Mesothelial cell of epicardium (in vitro differentiated cells): ENCODE results near the gene RELL2. TPM values are rescaled to one million over a fixed set of nuclear protein-coding genes. Genes with fewer than 3 reads are reported as not detected.
"Not testable (repeated sequence)": the region's sequence is repeated elsewhere in the genome, so short reads cannot be mapped to it uniquely, and the experiment has no call there.

Experiments used
- DNase-seq, 2 experiments: peaks; one replicate each; pipeline ENCODE4 v3.0.0; 2021; ENCODE audit warnings: low spot score in 2 of 2; ENCODE audit not compliant: unreplicated experiment in 2 of 2
- H3K27ac Mint-ChIP-seq: 2 replicates; pipeline ENCODE4 v1.8.0; 2021; ENCODE audit warnings: mixed read lengths
- H3K27me3 Mint-ChIP-seq: 2 replicates; pipeline ENCODE4 v1.8.0; 2021; ENCODE audit warnings: low read depth, mixed read lengths
- H3K36me3 Mint-ChIP-seq: 2 replicates; pipeline ENCODE4 v1.8.0; 2021; ENCODE audit warnings: mixed read lengths
- H3K4me1 Mint-ChIP-seq: 2 replicates; pipeline ENCODE4 v1.8.0; 2021; ENCODE audit warnings: mixed read lengths
- H3K4me3 Mint-ChIP-seq: 2 replicates; pipeline ENCODE4 v1.8.0; 2021; ENCODE audit warnings: mild to moderate bottlenecking, moderate library complexity, mixed read lengths
- H3K9me3 Mint-ChIP-seq: 2 replicates; pipeline ENCODE4 v1.8.0; 2021; ENCODE audit warnings: mixed read lengths
- total RNA-seq: library from RNA; stranded (reverse); gene quantifications from 3 replicates; pipeline ENCODE4 v1.2.1, GENCODE V29; 2021
- TF ChIP-seq, protein P1 (sequence below): fragments of 200-600 bp; sonication (generic); IDR thresholded peaks from one replicate; pipeline ENCODE4 v1.5.0; 2021; ENCODE audit warnings: antibody characterized with exemption; ENCODE audit not compliant: unreplicated experiment

Gene RELL2
- total RNA-seq, 1 donor from 2014 or later, result 3.9 TPM

GRCh38 chr5:141608557-141608956 is 28.2 kb upstream of the RELL2 start:
- no peaks in the 10 kb centered on the region for H3K36me3 Mint-ChIP-seq
- H3K27ac Mint-ChIP-seq, result no peak overlapping the region

DNA sequence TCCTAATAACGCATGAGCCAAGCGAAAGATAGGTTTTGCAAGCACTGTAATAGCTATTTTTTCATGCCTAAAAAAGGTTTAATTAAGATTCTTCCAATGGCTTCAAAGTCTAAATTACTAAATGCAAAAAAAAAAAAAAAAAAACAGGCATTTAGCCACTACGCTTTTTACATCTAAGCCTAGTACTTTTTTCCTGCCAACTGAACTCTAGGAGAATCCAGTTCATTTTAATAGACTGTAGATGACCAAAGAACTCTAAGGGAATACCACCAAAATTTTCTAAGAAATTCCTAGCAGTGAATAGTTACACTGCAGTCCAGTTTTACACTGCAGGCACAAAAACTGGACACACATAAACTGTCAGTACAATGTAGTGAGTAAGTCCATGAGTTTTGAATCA is 27.8 kb upstream of the RELL2 start:
- H3K27me3 Mint-ChIP-seq, result no peaks in the 10 kb centered on the region
- TF ChIP-seq, protein P1, sequence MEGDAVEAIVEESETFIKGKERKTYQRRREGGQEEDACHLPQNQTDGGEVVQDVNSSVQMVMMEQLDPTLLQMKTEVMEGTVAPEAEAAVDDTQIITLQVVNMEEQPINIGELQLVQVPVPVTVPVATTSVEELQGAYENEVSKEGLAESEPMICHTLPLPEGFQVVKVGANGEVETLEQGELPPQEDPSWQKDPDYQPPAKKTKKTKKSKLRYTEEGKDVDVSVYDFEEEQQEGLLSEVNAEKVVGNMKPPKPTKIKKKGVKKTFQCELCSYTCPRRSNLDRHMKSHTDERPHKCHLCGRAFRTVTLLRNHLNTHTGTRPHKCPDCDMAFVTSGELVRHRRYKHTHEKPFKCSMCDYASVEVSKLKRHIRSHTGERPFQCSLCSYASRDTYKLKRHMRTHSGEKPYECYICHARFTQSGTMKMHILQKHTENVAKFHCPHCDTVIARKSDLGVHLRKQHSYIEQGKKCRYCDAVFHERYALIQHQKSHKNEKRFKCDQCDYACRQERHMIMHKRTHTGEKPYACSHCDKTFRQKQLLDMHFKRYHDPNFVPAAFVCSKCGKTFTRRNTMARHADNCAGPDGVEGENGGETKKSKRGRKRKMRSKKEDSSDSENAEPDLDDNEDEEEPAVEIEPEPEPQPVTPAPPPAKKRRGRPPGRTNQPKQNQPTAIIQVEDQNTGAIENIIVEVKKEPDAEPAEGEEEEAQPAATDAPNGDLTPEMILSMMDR, result no peak
- H3K4me3 Mint-ChIP-seq, result no peak overlapping the region
- peaks cover 16% of the 10 kb centered on the region for H3K4me1 Mint-ChIP-seq
- DNase-seq, result no peak
- H3K9me3 Mint-ChIP-seq, result no peaks in the 10 kb centered on the region
- H3K27ac Mint-ChIP-seq, result no peak overlapping the region
- no peaks in the 10 kb centered on the region for H3K36me3 Mint-ChIP-seq

More at GRCh38 chr5:141608557-141608956, 28.2 kb upstream of the RELL2 start:
- H3K27me3 Mint-ChIP-seq, result no peaks in the 10 kb centered on the region
- peaks cover 16% of the 10 kb centered on the region for H3K4me1 Mint-ChIP-seq
- no peak overlapping the region for H3K4me3 Mint-ChIP-seq
- no peak for DNase-seq
- no peaks in the 10 kb centered on the region for H3K9me3 Mint-ChIP-seq
- TF ChIP-seq, protein P1, result no peak

- H3K4me1 Mint-ChIP-seq, result peaks cover 13% of the 10 kb centered on the region
- H3K36me3 Mint-ChIP-seq, H3K27me3 Mint-ChIP-seq, H3K27ac Mint-ChIP-seq, DNase-seq, H3K9me3 Mint-ChIP-seq, H3K4me3 Mint-ChIP-seq: not testable (repeated sequence)
Measured at GRCh38 chr5:141609921-141610320, 26.9 kb upstream of the RELL2 start.

- Mint-ChIP-seq H3K4me1 (peaks cover 7% of the 10 kb centered on the region), H3K27me3 (no peaks in the 10 kb centered on the region), H3K9me3 (no peaks in the 10 kb centered on the region), H3K27ac (no peak overlapping the region), H3K36me3 (peaks cover 3% of the 10 kb centered on the region), H3K4me3 (no peak overlapping the region)
- no peak for DNase-seq
- TF ChIP-seq, protein P1, result no peak
Measured at GRCh38 chr5:141611289-141611688, 25.5 kb upstream of the RELL2 start.

- TF ChIP-seq, protein P1, result no peak
- no peaks in the 10 kb centered on the region for H3K9me3 Mint-ChIP-seq
Measured at GRCh38 chr5:141613344-141613743, 23.5 kb upstream of the RELL2 start.

DNA sequence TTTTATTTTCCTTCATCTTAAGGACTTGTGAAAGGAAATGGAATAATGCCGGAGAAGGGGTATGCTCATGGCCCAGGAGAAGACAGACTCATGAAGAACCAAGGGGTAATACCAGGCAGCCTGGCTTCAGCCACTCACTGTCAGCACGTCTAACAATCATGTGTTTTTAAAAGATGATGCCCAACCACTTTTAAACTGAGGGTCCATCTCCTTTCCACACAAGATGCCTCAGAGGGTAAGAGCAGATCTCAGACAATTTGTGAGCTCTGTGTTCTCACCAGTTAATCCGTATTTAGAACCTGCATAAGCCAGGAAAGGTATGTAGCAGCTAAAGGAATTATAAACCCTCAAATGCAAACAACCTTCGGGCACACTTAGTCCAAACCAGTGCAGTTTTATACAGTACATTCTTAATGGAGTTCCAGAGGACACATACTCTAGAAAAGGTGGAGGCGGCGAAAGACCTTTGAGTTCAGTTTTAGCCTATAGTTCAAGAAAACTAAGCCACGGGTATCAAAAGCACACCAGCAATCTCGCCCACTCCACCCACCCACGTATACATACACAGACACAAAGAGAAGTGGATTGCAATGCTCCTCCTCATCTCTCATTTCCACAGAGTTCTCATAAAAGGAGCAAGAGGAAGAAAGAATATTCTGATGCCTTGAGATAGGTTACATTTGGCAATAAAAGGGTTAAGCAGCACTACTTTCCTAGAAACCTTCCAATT is 20.6 kb upstream of the RELL2 start:
- Mint-ChIP-seq H3K4me3 (no peak overlapping the region), H3K36me3 (peaks cover 3% of the 10 kb centered on the region), H3K27me3 (no peaks in the 10 kb centered on the region), H3K27ac (no peak overlapping the region), H3K9me3 (no peaks in the 10 kb centered on the region), H3K4me1 (peaks cover 24% of the 10 kb centered on the region)
- DNase-seq, result no peak
- TF ChIP-seq, protein P1, result no peak

More at GRCh38 chr5:141613344-141613743, 23.5 kb upstream of the RELL2 start:
- Mint-ChIP-seq H3K27me3 (no peaks in the 10 kb centered on the region), H3K4me3 (no peak overlapping the region), H3K27ac (no peak overlapping the region), H3K36me3 (peaks cover 3% of the 10 kb centered on the region), H3K4me1 (peaks cover 22% of the 10 kb centered on the region)
- no peak for DNase-seq
